T-helper 2 cell (primary cell): Measurements from ENCODE around the gene CLCN7.

Source experiments
- DNase-seq, 5 experiments: peaks; one replicate each; pipeline versions ENCODE4 v3.0.0 to v3.0.0-alpha.2; 2012 to 2022

The CLCN7 gene

GRCh38 chr16:1395444-1396031 is 79.3 kb downstream of the CLCN7 start:
- DNase-seq = no peak
